ENCODE data around the gene NAA16. TPM values are rescaled to one million over a fixed set of nuclear protein-coding genes. Genes with fewer than 3 reads are reported as not detected.

NAA16 gene
- total RNA-seq, 1 donor from 2014 or later = 22.8 TPM

DNA sequence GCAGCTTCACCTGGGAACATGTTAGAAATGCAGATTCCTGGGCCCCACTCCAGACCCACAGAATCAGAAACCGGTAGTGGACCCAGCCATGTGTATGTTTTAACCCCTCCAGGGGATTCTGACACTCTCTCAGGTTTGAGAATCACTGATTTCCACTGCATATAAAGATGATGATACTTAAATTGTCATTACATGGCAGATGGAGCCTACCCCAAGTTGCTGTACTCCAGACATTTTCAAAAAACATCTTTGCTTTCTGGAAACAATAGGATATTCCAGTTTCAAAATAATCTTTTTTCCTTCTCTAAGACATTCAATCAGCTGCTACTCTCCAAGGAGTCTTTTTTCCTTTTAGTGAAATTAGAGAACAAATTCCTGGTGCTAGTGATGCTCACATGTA is 97.7 kb downstream of the NAA16 start:
- DNase-seq (ENCODE audit: extremely low spot score, unreplicated experiment) = peak; percentile 32
- TF ChIP-seq, protein P1, sequence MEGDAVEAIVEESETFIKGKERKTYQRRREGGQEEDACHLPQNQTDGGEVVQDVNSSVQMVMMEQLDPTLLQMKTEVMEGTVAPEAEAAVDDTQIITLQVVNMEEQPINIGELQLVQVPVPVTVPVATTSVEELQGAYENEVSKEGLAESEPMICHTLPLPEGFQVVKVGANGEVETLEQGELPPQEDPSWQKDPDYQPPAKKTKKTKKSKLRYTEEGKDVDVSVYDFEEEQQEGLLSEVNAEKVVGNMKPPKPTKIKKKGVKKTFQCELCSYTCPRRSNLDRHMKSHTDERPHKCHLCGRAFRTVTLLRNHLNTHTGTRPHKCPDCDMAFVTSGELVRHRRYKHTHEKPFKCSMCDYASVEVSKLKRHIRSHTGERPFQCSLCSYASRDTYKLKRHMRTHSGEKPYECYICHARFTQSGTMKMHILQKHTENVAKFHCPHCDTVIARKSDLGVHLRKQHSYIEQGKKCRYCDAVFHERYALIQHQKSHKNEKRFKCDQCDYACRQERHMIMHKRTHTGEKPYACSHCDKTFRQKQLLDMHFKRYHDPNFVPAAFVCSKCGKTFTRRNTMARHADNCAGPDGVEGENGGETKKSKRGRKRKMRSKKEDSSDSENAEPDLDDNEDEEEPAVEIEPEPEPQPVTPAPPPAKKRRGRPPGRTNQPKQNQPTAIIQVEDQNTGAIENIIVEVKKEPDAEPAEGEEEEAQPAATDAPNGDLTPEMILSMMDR (IDR thresholded peaks at IDR 0.05) = no peak
- peaks cover 44% of the 10 kb centered on the region for H3K27me3 Mint-ChIP-seq (ENCODE audit: unreplicated experiment)

DNA sequence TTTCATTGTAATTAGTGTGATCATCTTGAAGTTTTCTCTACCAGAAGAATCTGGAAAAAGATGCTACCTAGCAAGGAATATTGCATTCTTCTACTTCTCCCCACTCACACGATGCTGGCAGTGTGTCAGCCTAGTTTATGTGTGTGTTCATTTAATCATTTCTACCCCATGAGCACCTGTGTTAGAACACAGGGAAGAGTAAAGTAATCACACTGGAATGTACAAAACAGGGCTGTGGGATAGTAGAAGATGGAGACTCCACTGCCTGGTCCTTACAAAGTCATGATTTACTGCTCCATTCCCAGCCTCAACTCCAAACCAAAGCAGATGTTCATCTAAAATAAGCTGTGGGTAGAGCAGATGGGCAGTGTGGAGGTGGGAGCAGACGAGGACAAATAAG is 98.5 kb downstream of the NAA16 start:
- Mint-ChIP-seq H3K4me1 (ENCODE audit: unreplicated experiment) (no peaks in the 10 kb centered on the region), H3K4me3 (ENCODE audit: unreplicated experiment) (no peak overlapping the region), H3K27me3 (ENCODE audit: unreplicated experiment) (peaks cover 39% of the 10 kb centered on the region), H3K9me3 (ENCODE audit: unreplicated experiment) (no peaks in the 10 kb centered on the region), H3K27ac (ENCODE audit: unreplicated experiment) (no peak overlapping the region), H3K36me3 (ENCODE audit: unreplicated experiment) (no peaks in the 10 kb centered on the region)
- TF ChIP-seq, protein P1 (IDR thresholded peaks at IDR 0.05) = no peak
- DNase-seq (ENCODE audit: extremely low spot score, unreplicated experiment) = no peak

More for the DNA sequence above, 97.7 kb downstream of the NAA16 start:
- no peak overlapping the region for H3K27ac Mint-ChIP-seq (ENCODE audit: unreplicated experiment)
- H3K4me1 Mint-ChIP-seq (ENCODE audit: unreplicated experiment) = no peaks in the 10 kb centered on the region
- no peaks in the 10 kb centered on the region for H3K36me3 Mint-ChIP-seq (ENCODE audit: unreplicated experiment)
- H3K9me3 Mint-ChIP-seq (ENCODE audit: unreplicated experiment) = no peaks in the 10 kb centered on the region
- H3K4me3 Mint-ChIP-seq (ENCODE audit: unreplicated experiment) = no peak overlapping the region

GRCh38 chr13:41411060-41411459 is 100.0 kb downstream of the NAA16 start:
- no peaks in the 10 kb centered on the region for H3K9me3 Mint-ChIP-seq (ENCODE audit: unreplicated experiment)

DNA sequence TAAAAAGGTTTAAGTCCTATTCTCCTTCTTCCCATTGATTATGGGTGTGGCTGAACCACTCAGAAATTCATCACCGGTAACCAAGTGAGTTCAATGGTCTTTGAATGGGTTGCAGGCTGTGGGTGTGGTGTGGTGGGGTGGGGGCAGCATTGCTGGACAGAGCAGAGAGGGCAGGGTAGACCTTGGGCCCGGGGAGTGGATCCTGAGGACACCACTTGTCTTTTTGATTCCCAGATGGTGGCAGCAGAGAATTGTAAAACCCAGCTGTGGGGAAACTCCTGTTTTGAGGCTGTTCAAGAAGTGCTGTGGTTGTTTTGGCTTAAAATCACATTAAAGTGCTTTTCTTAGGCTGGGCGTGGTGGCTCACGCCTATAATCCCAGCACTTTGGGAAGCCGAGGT is 100.5 kb downstream of the NAA16 start:
- Mint-ChIP-seq H3K27me3 (ENCODE audit: unreplicated experiment) (peaks cover 25% of the 10 kb centered on the region), H3K27ac (ENCODE audit: unreplicated experiment) (no peak overlapping the region), H3K36me3 (ENCODE audit: unreplicated experiment) (no peaks in the 10 kb centered on the region), H3K4me1 (ENCODE audit: unreplicated experiment) (no peaks in the 10 kb centered on the region), H3K4me3 (ENCODE audit: unreplicated experiment) (no peak overlapping the region), H3K9me3 (ENCODE audit: unreplicated experiment) (no peaks in the 10 kb centered on the region)
- TF ChIP-seq, protein P1 (IDR thresholded peaks at IDR 0.05) = peak; percentile 59
- peak; percentile 69 for DNase-seq (ENCODE audit: extremely low spot score, unreplicated experiment)

More at GRCh38 chr13:41411060-41411459, 100.0 kb downstream of the NAA16 start:
- H3K4me3 Mint-ChIP-seq (ENCODE audit: unreplicated experiment) = no peak overlapping the region
- peaks cover 29% of the 10 kb centered on the region for H3K27me3 Mint-ChIP-seq (ENCODE audit: unreplicated experiment)
- H3K36me3 Mint-ChIP-seq (ENCODE audit: unreplicated experiment) = no peaks in the 10 kb centered on the region
- H3K27ac Mint-ChIP-seq (ENCODE audit: unreplicated experiment) = no peak overlapping the region
- TF ChIP-seq, protein P1 (IDR thresholded peaks at IDR 0.05) = no peak
- no peaks in the 10 kb centered on the region for H3K4me1 Mint-ChIP-seq (ENCODE audit: unreplicated experiment)
- DNase-seq (ENCODE audit: extremely low spot score, unreplicated experiment) = peak; percentile 6

- Mint-ChIP-seq H3K27ac (ENCODE audit: unreplicated experiment) (no peak overlapping the region), H3K36me3 (ENCODE audit: unreplicated experiment) (no peaks in the 10 kb centered on the region), H3K4me3 (ENCODE audit: unreplicated experiment) (no peak overlapping the region), H3K9me3 (ENCODE audit: unreplicated experiment) (peaks cover 7% of the 10 kb centered on the region), H3K4me1 (ENCODE audit: unreplicated experiment) (peaks cover 4% of the 10 kb centered on the region), H3K27me3 (ENCODE audit: unreplicated experiment) (peaks cover 15% of the 10 kb centered on the region)
- DNase-seq (ENCODE audit: extremely low spot score, unreplicated experiment) = peak; percentile 25
- TF ChIP-seq, protein P1 (IDR thresholded peaks at IDR 0.05) = no peak
These were observed 102.8 kb downstream of the NAA16 start for GRCh38 chr13:41413872-41414271.
